Endothelial cell (in vitro differentiated cells): Measurements from ENCODE around the gene APOA1. TPM values are rescaled to one million over a fixed set of nuclear protein-coding genes. Genes with fewer than 3 reads are reported as not detected.

Experiments used
- DNase-seq: peaks from one replicate; pipeline ENCODE4 v3.0.0; 2021; ENCODE audit warnings: low spot score
- H3K27ac Mint-ChIP-seq: one replicate; pipeline ENCODE4 v1.8.0; 2021; ENCODE audit warnings: mixed read lengths, inconsistent platforms; ENCODE audit not compliant: unreplicated experiment
- H3K27me3 Mint-ChIP-seq: one replicate; pipeline ENCODE4 v1.8.0; 2021; ENCODE audit warnings: mild to moderate bottlenecking, moderate library complexity, mixed read lengths, inconsistent platforms; ENCODE audit not compliant: unreplicated experiment
- H3K36me3 Mint-ChIP-seq: one replicate; pipeline ENCODE4 v1.8.0; 2021; ENCODE audit warnings: mild to moderate bottlenecking, low read depth, mixed read lengths, inconsistent platforms; ENCODE audit not compliant: unreplicated experiment
- H3K4me1 Mint-ChIP-seq: one replicate; pipeline ENCODE4 v1.8.0; 2021; ENCODE audit warnings: mild to moderate bottlenecking, mixed read lengths, inconsistent platforms; ENCODE audit not compliant: unreplicated experiment
- H3K4me3 Mint-ChIP-seq: one replicate; pipeline ENCODE4 v1.8.0; 2021; ENCODE audit warnings: mild to moderate bottlenecking, mixed read lengths, inconsistent platforms; ENCODE audit not compliant: unreplicated experiment
- H3K9me3 Mint-ChIP-seq: one replicate; pipeline ENCODE4 v1.8.0; 2021; ENCODE audit warnings: mixed read lengths, inconsistent platforms; ENCODE audit not compliant: unreplicated experiment
- total RNA-seq: library from RNA; stranded (reverse); fragmentation: NEBNext Ultra II Directional; extraction: Animal tissue kit (Norgen Biotek cat#: 25700); gene quantifications from one replicate; pipeline ENCODE4 v1.2.1, GENCODE V29; 2021; ENCODE audit not compliant: unreplicated experiment
- TF ChIP-seq, protein P1 (sequence below): fragments of 200-600 bp; sonication (generic); IDR thresholded peaks from one replicate; pipeline ENCODE4 v1.5.0; 2021; ENCODE audit warnings: antibody characterized with exemption; ENCODE audit not compliant: unreplicated experiment

Gene APOA1
- total RNA-seq, 1 donor from 2014 or later, result 1.2 TPM

DNA sequence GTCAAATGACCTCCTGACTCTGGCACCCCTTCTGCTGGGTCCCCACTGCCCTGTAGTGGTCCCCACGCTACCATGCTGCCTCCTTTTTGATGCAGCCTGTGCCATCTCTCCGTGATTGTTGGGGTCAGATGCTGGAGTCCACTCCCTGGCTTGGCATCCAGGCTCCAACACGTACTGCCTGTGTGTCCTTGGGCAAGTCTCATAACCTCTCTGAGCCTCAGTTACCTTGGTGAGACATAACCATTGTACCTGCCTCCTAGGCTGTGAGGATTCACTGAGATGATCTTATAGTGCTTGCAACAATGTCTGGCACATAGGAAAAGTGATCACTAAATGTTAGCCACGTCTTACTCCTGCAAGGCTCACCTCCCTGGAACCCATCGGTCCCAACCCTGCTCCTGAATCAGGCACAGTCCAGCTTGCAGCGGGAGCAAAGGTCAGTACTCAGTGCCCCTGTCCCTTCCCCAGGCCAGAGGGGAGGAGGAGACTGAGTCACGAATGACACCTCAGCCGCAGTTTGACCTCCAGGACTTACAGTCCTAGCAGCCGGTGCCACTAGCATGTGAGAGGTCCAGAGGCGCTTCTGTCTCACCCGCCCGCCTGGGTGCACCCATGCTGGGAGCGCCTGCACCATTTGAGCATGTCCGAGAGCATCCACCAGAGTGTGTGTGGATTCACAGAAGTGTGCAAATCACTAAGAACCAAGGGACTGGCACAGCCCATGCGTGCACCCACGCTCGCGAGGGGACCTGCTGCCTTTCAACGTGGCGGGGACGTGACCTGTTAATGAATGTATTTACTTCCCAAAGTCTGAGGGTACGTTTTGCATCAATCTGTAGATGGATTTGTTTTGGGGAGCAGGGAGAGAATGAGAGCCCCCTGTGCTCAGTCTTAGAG, 11.3 kb downstream of the APOA1 start:
- Mint-ChIP-seq H3K27ac (no peak overlapping the region), H3K36me3 (no peaks in the 10 kb centered on the region), H3K9me3 (no peaks in the 10 kb centered on the region), H3K4me1 (no peaks in the 10 kb centered on the region), H3K4me3 (no peak overlapping the region), H3K27me3 (peaks cover 6% of the 10 kb centered on the region)
- DNase-seq, result no peak
- TF ChIP-seq, protein P1, sequence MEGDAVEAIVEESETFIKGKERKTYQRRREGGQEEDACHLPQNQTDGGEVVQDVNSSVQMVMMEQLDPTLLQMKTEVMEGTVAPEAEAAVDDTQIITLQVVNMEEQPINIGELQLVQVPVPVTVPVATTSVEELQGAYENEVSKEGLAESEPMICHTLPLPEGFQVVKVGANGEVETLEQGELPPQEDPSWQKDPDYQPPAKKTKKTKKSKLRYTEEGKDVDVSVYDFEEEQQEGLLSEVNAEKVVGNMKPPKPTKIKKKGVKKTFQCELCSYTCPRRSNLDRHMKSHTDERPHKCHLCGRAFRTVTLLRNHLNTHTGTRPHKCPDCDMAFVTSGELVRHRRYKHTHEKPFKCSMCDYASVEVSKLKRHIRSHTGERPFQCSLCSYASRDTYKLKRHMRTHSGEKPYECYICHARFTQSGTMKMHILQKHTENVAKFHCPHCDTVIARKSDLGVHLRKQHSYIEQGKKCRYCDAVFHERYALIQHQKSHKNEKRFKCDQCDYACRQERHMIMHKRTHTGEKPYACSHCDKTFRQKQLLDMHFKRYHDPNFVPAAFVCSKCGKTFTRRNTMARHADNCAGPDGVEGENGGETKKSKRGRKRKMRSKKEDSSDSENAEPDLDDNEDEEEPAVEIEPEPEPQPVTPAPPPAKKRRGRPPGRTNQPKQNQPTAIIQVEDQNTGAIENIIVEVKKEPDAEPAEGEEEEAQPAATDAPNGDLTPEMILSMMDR, result no peak

GRCh38 chr11:116825434-116825833, 12.0 kb downstream of the APOA1 start:
- Mint-ChIP-seq H3K36me3 (no peaks in the 10 kb centered on the region), H3K9me3 (no peaks in the 10 kb centered on the region), H3K27ac (no peak overlapping the region), H3K27me3 (peaks cover 6% of the 10 kb centered on the region), H3K4me1 (no peaks in the 10 kb centered on the region), H3K4me3 (no peak overlapping the region)
- TF ChIP-seq, protein P1, result no peak
- no peak for DNase-seq

DNA sequence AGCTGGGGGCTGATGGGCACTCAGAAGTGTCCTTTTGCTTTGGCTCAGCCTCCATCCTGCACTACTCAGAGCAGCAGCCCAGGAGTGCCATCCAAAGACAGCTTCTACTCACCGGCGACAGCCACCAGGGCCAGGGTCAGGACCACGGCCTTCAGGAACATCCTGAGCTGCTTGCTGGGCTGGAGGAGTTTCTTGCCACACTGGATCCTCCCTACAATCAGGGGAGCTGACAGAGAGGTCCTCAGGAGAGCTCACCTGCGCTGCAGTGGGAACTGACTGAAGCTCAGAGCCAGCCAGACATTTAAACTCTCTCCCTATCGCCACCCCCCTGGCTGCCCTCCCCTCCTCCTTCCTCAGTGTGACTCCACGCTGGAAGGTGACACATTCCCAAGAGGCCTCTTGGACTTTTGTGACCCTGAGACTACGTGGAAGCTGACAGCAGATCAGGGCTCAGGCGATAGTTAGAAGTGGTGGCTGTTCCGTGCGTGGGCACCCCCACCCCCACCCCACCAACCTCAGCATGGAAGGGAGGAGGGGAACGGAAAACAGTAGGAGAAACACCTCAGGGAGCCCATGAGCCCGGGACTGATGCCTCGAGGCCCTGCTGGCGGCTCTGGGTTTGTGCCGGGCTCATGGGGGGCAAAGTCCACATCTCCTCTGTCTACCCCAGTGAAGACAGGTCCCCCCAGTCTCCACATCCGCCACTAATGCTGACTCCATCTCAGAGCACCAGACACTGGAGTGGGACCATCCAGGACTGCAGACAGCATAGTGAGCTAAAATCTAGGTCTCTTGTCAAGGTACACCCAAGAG, 14.2 kb downstream of the APOA1 start, which contains the start of gene APOA4:
TSS of gene APOA4 (minus strand) at position 274 of the 813 bp plus-strand sequence. CDS start at position 161, 113 bp downstream.
- Mint-ChIP-seq H3K27me3 (peaks cover 6% of the 10 kb centered on the region), H3K4me1 (no peaks in the 10 kb centered on the region), H3K27ac (no peak within 1 kb of the TSS), H3K4me3 (no peak within 1 kb of the TSS), H3K9me3 (no peaks in the 10 kb centered on the region), H3K36me3 (no peaks in the 10 kb centered on the region)
- DNase-seq, result no peak
- TF ChIP-seq, protein P1, result no peak

- Mint-ChIP-seq H3K9me3 (no peaks in the 10 kb centered on the region), H3K27me3 (peaks cover 8% of the 10 kb centered on the region), H3K4me3 (no peak overlapping the region), H3K27ac (no peak overlapping the region), H3K4me1 (no peaks in the 10 kb centered on the region), H3K36me3 (no peaks in the 10 kb centered on the region)
- TF ChIP-seq, protein P1, result no peak
- no peak for DNase-seq
Measured at GRCh38 chr11:116822575-116822974, 14.8 kb downstream of the APOA1 start.
